Sigmoid colon (tissue), 7 donors: ENCODE results near the gene POLR3H. TPM values are rescaled to one million over a fixed set of nuclear protein-coding genes. Genes with fewer than 3 reads are reported as not detected.

Experiments
- DNase-seq: peaks from one replicate; pipeline ENCODE4 v3.0.0-alpha.2; 2019
- H3K27ac ChIP-seq, 4 donors: fragments of 200-600 bp; sonication (generic); one replicate each; pipeline ENCODE4 v1.5.1; 2016 to 2019; ENCODE audit warnings: mild to moderate bottlenecking in 1 of 4
- H3K27me3 ChIP-seq, 3 donors: fragments of 200-600 bp; sonication (generic); one replicate each; pipeline ENCODE4 v1.5.1; 2019; ENCODE audit warnings: mild to moderate bottlenecking in 1 of 3
- H3K36me3 ChIP-seq, 4 donors: fragments of 200-600 bp; sonication (generic); one replicate each; pipeline ENCODE4 v1.5.1; 2016 to 2019
- H3K4me1 ChIP-seq, 4 donors: fragments of 200-600 bp; sonication (generic); one replicate each; pipeline ENCODE4 v1.5.1; 2017 to 2019
- H3K4me3 ChIP-seq, 4 donors: fragments of 200-600 bp; sonication (generic); one replicate each; pipeline ENCODE4 v1.5.1; 2017 to 2019; ENCODE audit warnings: mild to moderate bottlenecking in 2 of 4, moderate library complexity in 1 of 4
- H3K9me3 ChIP-seq, 4 donors: fragments of 200-600 bp in 3 of 4; sonication (generic) in 3 of 4; one replicate each; pipeline versions ENCODE4 v1.5.1 to v1.6.1; 2013 to 2019
- CTCF ChIP-seq, 4 experiments: fragments of 450-650 bp in 3 of 4; fragments of 200-600 bp in 1 of 4; IDR thresholded peaks; one replicate each; pipeline ENCODE4 v1.5.1; 2016 to 2019; ENCODE audit warnings: antibody characterized with exemption in 4 of 4, mild to moderate bottlenecking in 3 of 4, moderate library complexity in 2 of 4
- EP300 ChIP-seq, 4 donors: sonication (generic); formaldehyde crosslinking; IDR thresholded peaks; one replicate each; pipeline ENCODE4 v1.6.1; 2017; ENCODE audit warnings: antibody characterized with exemption in 4 of 4
- POLR2A ChIP-seq, 2 donors: fragments of 450-650 bp; IDR thresholded peaks; one replicate each; pipeline ENCODE4 v1.6.1; 2016; ENCODE audit warnings: antibody characterized with exemption in 2 of 2, mild to moderate bottlenecking in 2 of 2, moderate library complexity in 2 of 2
- POLR2AphosphoS5 ChIP-seq, 4 donors: sonication (generic); formaldehyde crosslinking; IDR thresholded peaks; one replicate each; pipeline ENCODE4 v1.6.1; 2017; ENCODE audit warnings: antibody characterized with exemption in 4 of 4
- WGBS, 2 donors: extraction: QIAGEN DNeasy Blood & Tissue Kit; methylation state at CpG; one replicate each; pipeline ENCODE4 v1.1.7; 2013; 5-methylcytosine and 5-hydroxymethylcytosine counted together
- intact Hi-C: fragments of 100-400 bp; cut with DNase I; formaldehyde crosslinking; loops from one replicate; pipeline ENCODE4 v1.15.1; 2023
- polyA plus RNA-seq, 3 donors: library from polyadenylated mRNA; stranded (reverse); fragments of 200-250 nt; gene quantifications; one replicate each; pipeline ENCODE4 v1.2.3, GENCODE V29; 2013
- total RNA-seq, 4 donors: library from RNA; depleted of rRNA; stranded (reverse); fragments of >200 nt; gene quantifications; one replicate each; pipeline ENCODE4 v1.1.0, GENCODE V29; 2016
- donor health status: healthy with polysubstance abuse.
- donor health status: Bipolar disorder and iron deficiency.
- donor health status: healthy.

The POLR3H gene
- total and polyA plus RNA-seq, 7 donors = 4.6 to 19.7 (median 10.5) TPM

GRCh38 chr22:41564563-41564962 is 20.3 kb upstream of the POLR3H start:
- Histone ChIP-seq H3K36me3 (no peaks in the 10 kb centered on the region), H3K27ac (peak overlapping the region; percentile 64 to 91 (median 86)), H3K9me3 (no peaks in the 10 kb centered on the region), H3K4me1 (peaks cover 0 to 66% (median 55%) of the 10 kb centered on the region in 4 donors), H3K27me3 (no peaks in the 10 kb centered on the region), H3K4me3 (no peak overlapping the region)
- WGBS, 2 donors = 85 to 90% methylated on average over 8 of the region's 8 CpGs
- DNase-seq = no peak
- intact Hi-C loops = no loop called here
- no peak for TF ChIP-seq CTCF (IDR thresholded peaks at IDR 0.05)

DNA sequence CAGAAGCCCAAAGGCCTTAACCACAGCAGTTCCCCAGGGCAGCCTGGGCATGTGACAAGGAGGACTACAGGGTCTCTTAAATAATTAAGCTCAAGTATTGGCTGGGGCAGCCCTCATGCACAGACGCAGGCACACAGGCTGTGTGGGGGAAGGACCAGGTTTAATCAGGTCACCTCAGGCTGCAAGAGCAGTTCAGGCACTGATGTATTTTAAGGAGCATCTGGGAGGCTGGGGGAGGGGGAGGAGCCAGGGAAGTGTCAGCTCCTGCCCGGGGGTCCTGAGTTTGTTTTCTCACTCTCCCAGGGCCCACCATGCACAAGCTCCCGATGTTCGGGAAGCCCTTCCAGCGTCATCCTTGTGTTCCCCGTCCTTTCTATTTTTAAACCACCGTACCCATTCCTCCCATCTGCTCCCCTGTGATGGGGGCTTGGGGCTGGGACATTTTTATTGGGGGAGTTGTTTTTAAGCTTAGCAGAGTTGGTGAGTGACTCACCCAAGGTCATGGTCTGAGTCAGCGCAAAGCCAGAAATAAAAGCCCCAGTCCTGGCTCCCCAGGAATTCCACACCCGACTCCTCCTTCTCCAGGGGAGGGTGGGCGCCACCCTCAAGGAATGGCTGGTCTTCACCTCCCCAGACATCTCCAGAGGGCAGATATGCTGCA is 18.9 kb upstream of the POLR3H start:
- TF ChIP-seq CTCF (IDR thresholded peaks at IDR 0.05) (no peak), POLR2AphosphoS5 (IDR thresholded peaks at IDR 0.05) (peak in 2 of 4 donors; percentile 23 to 37), POLR2A (IDR thresholded peaks at IDR 0.05) (no peak), EP300 (IDR thresholded peaks at IDR 0.05) (peak in 2 of 4 donors; percentile 41 to 68)
- 45 to 51% methylated on average over 10 of the region's 10 CpGs for WGBS, 2 donors
- Histone ChIP-seq H3K4me3 (peak overlapping the region in 2 of 4 donors; percentile 1 to 15), H3K27ac (peak overlapping the region; percentile 47 to 91 (median 86)), H3K4me1 (peaks cover 0 to 66% (median 55%) of the 10 kb centered on the region in 4 donors), H3K9me3 (no peaks in the 10 kb centered on the region), H3K27me3 (no peaks in the 10 kb centered on the region), H3K36me3 (no peaks in the 10 kb centered on the region)
- DNase-seq = no peak
- intact Hi-C loops = no loop called here

- Histone ChIP-seq H3K27me3 (no peaks in the 10 kb centered on the region), H3K4me3 (peak overlapping the region in 2 of 4 donors; percentile 1 to 15), H3K9me3 (no peaks in the 10 kb centered on the region), H3K4me1 (peaks cover 0 to 72% (median 60%) of the 10 kb centered on the region in 4 donors), H3K27ac (peak overlapping the region; percentile 47 to 91 (median 86)), H3K36me3 (no peaks in the 10 kb centered on the region)
- intact Hi-C loops = no loop called here
- WGBS, 2 donors = 82 to 91% methylated on average over 4 of the region's 4 CpGs
- no peak for DNase-seq
- no peak for TF ChIP-seq POLR2A (IDR thresholded peaks at IDR 0.05)
Measured at GRCh38 chr22:41562461-41562860, 18.2 kb upstream of the POLR3H start.

DNA sequence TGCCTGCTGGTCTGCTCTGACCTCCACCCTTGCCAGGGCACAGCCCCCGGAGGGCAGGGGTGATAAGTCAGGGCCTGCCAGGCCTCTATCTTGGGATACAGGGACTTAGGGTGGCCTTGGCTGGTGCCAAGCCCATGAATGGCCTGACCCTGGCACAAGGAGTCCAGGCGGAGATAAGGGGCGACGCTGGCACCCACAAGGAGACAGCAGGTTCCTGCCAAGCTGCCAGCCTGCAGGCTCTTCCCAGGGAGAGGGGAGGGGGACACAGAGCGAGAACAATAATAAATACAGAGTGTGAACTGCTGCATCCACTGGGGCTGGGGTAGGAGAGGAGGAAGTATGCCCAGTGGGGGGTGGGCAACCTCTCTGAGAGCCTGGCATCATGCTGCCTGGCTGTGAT is 17.5 kb upstream of the POLR3H start:
- DNase-seq = no peak
- H3K36me3 ChIP-seq = no peaks in the 10 kb centered on the region
- H3K27ac ChIP-seq = peak overlapping the region; percentile 61 to 91 (median 86)
- peaks cover 0 to 72% (median 65%) of the 10 kb centered on the region in 4 donors for H3K4me1 ChIP-seq
- no peaks in the 10 kb centered on the region for H3K9me3 ChIP-seq
- no peaks in the 10 kb centered on the region for H3K27me3 ChIP-seq
- WGBS, 2 donors = 75 to 83% methylated on average over 5 of the region's 5 CpGs
- TF ChIP-seq POLR2AphosphoS5 (IDR thresholded peaks at IDR 0.05) = no peak
- no peak for TF ChIP-seq POLR2A (IDR thresholded peaks at IDR 0.05)
- no peak for TF ChIP-seq CTCF (IDR thresholded peaks at IDR 0.05)
- TF ChIP-seq EP300 (IDR thresholded peaks at IDR 0.05) = no peak
- intact Hi-C loops = no loop called here
- peak overlapping the region; percentile 34 to 59 (median 52) for H3K4me3 ChIP-seq

GRCh38 chr22:41561335-41561734 is 17.1 kb upstream of the POLR3H start:
- H3K27ac ChIP-seq = peak overlapping the region; percentile 61 to 91 (median 86)
- H3K27me3 ChIP-seq = no peaks in the 10 kb centered on the region
- peaks cover 0 to 75% (median 68%) of the 10 kb centered on the region in 4 donors for H3K4me1 ChIP-seq
- 52 to 59% methylated on average over 10 of the region's 10 CpGs for WGBS, 2 donors
- intact Hi-C loops = no loop called here
- peak; percentile 73 for DNase-seq
- H3K4me3 ChIP-seq = peak overlapping the region; percentile 34 to 59 (median 52)
- no peaks in the 10 kb centered on the region for H3K9me3 ChIP-seq
- TF ChIP-seq POLR2A (IDR thresholded peaks at IDR 0.05) (no peak), EP300 (IDR thresholded peaks at IDR 0.05) (no peak), CTCF (IDR thresholded peaks at IDR 0.05) (no peak), POLR2AphosphoS5 (IDR thresholded peaks at IDR 0.05) (no peak)
- no peaks in the 10 kb centered on the region for H3K36me3 ChIP-seq
